Heart left ventricle (tissue), 16 donors: ENCODE measurements around the gene EPHB1. TPM values are rescaled to one million over a fixed set of nuclear protein-coding genes. Genes with fewer than 3 reads are reported as not detected.

ENCODE experiments used
- ATAC-seq, 4 donors: fragments of 200-7000 bp; cut with Tn5 transposase; one replicate each; pipeline ENCODE4 v1.9.1; 2020 to 2022; ENCODE audit warnings: moderate library complexity in 4 of 4, mild to moderate bottlenecking in 3 of 4, moderate number of reproducible peaks in 1 of 4
- DNase-seq, 5 donors: peaks; one replicate each; pipeline ENCODE4 v3.0.0-alpha.2; 2020
- H3K27ac ChIP-seq, 12 donors: fragments of 200-600 bp; sonication (generic) in 4 of 12; one replicate each; pipeline versions ENCODE4 v1.5.0 to v1.8.0; 2016 to 2022; ENCODE audit warnings: mild to moderate bottlenecking in 2 of 12
- H3K27me3 ChIP-seq, 9 donors: fragments of 200-600 bp; sonication (generic) in 2 of 9; one replicate each; pipeline versions ENCODE4 v1.5.1 to v1.8.0; 2016 to 2022; ENCODE audit warnings: mild to moderate bottlenecking in 3 of 9
- H3K36me3 ChIP-seq, 9 donors: fragments of 200-600 bp; sonication (generic) in 2 of 9; one replicate each; pipeline versions ENCODE4 v1.5.0 to v1.8.0; 2018 to 2022; ENCODE audit warnings: mild to moderate bottlenecking in 2 of 9
- H3K4me1 ChIP-seq, 12 donors: fragments of 200-600 bp; sonication (generic) in 4 of 12; one replicate each; pipeline versions ENCODE4 v1.5.0 to v1.8.0; 2016 to 2022; ENCODE audit warnings: mild to moderate bottlenecking in 3 of 12
- H3K4me3 ChIP-seq, 12 donors: fragments of 200-600 bp; sonication (generic) in 4 of 12; one replicate each; pipeline versions ENCODE4 v1.5.0 to v1.8.0; 2017 to 2022; ENCODE audit warnings: mild to moderate bottlenecking in 9 of 12, moderate library complexity in 4 of 12
- H3K9me3 ChIP-seq, 12 donors: fragments of 200-600 bp; sonication (generic) in 4 of 12; one replicate each; pipeline versions ENCODE4 v1.5.0 to v1.8.0; 2016 to 2022; ENCODE audit warnings: mild to moderate bottlenecking in 1 of 12
- CTCF ChIP-seq, 12 donors: fragments of 200-600 bp; sonication (generic) in 4 of 12; IDR thresholded peaks; one replicate each; pipeline versions ENCODE4 v1.5.0 to v1.8.0; 2018 to 2022; ENCODE audit warnings: antibody characterized with exemption in 12 of 12, mild to moderate bottlenecking in 5 of 12
- POLR2A ChIP-seq, 2 donors: fragments of 450-650 bp; IDR thresholded peaks; one replicate each; pipeline ENCODE4 v1.6.1; 2017; ENCODE audit warnings: antibody characterized with exemption in 2 of 2, mild to moderate bottlenecking in 2 of 2, moderate library complexity in 2 of 2
- WGBS, 4 donors: extraction: QIAGEN DNeasy Blood & Tissue Kit in 2 of 4; methylation state at CpG; one replicate each; pipeline versions ENCODE4 v1.1.5 to v1.1.7; 2013 to 2018; 5-methylcytosine and 5-hydroxymethylcytosine counted together
- intact Hi-C, 10 donors: fragments of 100-400 bp; cut with DNase I; formaldehyde crosslinking; loops; one replicate each; pipeline versions ENCODE4 v1.11.1 to v1.14.2; 2022
- polyA plus RNA-seq, 2 donors: library from polyadenylated mRNA; stranded (reverse); fragments of 200-250 nt; gene quantifications; one replicate each; pipeline ENCODE4 v1.2.3, GENCODE V29; 2013
- total RNA-seq, 9 donors: library from RNA; depleted of rRNA in 2 of 9; stranded (reverse); fragments of >200 nt in 2 of 9; fragmentation: NEBNext Ultra II Directional in 3 of 9; extraction: Animal tissue kit (Norgen Biotek cat#: 25700) in 3 of 9; gene quantifications; one replicate each; pipeline versions ENCODE4 v1.1.0 to v1.2.4, GENCODE V29; 2016 to 2023
- donor health status: ischemic (EF 13 %, LVEDD 7.1; RV severe dilation, severe dysfunction).
- donor health status: healthy with polysubstance abuse.
- donor health status: DM: no; HTN: yes; CAD: no.
- donor health status: DM: no; HTN: no; CAD: no.
- donor health status: ischemic (EF 25% LVEDD 6.9; RV normal size, moderate dysfunction).
- donor health status: ischemic (EF 25% LVEDD 5.7; RV mildly dilated, moderate dysfunction).
- donor health status: healthy.
- donor health status: DM: yes; HTN: yes; CAD: no.
- donor health status: ischemic (EF 35%, LVEDD 5.7; RV mildly dilated, moderate dysfunction).
- donor health status: nonischemic (EF 11% LVEDD 7.7; RV severe dilation, severe dysfunction).
- donor health status: DM: yes; HTN: yes; CAD: no.
- donor health status: PGD.
- donor health status: ischemic (EF 29% LVEDD 5.4; RV normal size, mild dysfunction).
- donor health status: nonischemic (EF 23%, LVEDD 6.1; RV moderate dilation, normal function).

The EPHB1 gene
- total and polyA plus RNA-seq, 11 donors, result 0.31 to 2.2 (median 1.1) TPM

DNA sequence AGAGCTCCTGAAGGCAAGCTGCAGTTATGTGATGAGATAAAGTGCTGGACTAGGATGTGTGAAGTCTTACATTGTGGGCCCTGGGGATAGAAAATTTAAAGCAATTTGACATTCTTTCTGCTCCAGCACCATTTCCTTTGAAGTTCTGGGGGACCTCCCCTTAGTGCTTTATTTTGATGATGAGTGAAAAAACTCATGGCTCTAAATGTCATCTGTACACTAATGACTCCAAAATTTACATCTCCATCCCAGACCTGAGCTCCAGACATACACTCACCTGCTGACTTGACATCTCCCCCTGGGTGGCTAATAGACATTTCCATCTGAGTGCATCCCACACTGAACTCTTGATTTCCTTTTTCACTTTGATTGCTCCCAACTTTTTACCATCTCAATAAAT lies 276.4 kb downstream of the EPHB1 start:
- intact Hi-C loops, result no loop called here
- H3K4me3 ChIP-seq, result no peak overlapping the region
- H3K9me3 ChIP-seq, result peaks cover 0 to 4% (median 0%) of the 10 kb centered on the region in 12 donors
- H3K27ac ChIP-seq, result no peak overlapping the region
- H3K36me3 ChIP-seq, result no peaks in the 10 kb centered on the region
- H3K4me1 ChIP-seq, result peaks cover 0 to 2% (median 0%) of the 10 kb centered on the region in 12 donors
- DNase-seq, result no peak
- TF ChIP-seq POLR2A (IDR thresholded peaks at IDR 0.05) (no peak), CTCF (IDR thresholded peaks at IDR 0.05) (no peak)
- H3K27me3 ChIP-seq, result no peaks in the 10 kb centered on the region
- ATAC-seq, result no peak

DNA sequence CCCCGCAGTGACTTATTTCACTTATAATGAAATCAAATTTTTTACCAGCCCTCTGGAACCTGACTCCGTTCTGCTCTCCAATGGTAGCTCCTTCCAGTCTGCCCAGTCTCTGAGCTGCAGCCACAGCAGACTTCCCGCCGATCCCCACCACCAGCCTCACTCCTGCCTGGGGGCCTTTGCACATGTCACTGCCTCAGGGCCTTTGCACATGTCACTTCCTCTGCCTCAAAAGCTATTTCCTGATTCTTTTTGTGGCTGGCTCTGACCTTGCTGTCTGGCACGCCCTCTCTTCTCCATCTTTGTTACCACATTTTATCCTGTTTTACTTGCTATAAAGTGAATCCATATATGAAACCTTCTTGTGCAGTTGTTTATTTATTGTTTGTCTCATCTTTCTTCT lies 277.4 kb downstream of the EPHB1 start:
- intact Hi-C loops, result no loop called here
- H3K27me3 ChIP-seq, result no peaks in the 10 kb centered on the region

DNA sequence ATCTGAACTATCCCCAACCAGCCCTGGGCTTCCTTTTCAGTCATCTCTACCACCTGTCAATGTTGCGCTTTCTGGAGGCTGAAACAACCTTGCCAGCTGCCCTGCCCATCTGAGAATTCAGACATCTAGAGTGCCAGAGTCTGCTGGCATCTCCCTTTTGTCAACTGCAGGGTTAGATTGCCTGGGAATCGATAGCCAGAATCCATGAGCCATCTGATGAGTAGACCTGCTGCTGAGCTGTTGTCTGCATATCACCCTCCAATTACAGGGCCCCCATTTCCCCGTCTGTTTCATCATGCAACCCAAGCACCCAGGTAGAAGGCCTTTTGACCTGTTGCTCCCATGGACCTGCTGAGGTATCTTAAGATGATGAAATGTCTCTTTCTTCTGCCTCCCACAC lies 280.1 kb downstream of the EPHB1 start:
- 74 to 83% (median 81%) methylated on average over 3 of the region's 3 CpGs for WGBS, 4 donors

More for the DNA sequence above, 277.4 kb downstream of the EPHB1 start:
- WGBS, 4 donors, result 83 to 96% (median 85%) methylated on average over 5 of the region's 5 CpGs
- no peak overlapping the region for H3K27ac ChIP-seq
- TF ChIP-seq CTCF (IDR thresholded peaks at IDR 0.05), result no peak
- TF ChIP-seq POLR2A (IDR thresholded peaks at IDR 0.05), result no peak
- ATAC-seq (no peak), DNase-seq (no peak)
- no peaks in the 10 kb centered on the region for H3K4me1 ChIP-seq
- peaks cover 0 to 4% (median 0%) of the 10 kb centered on the region in 12 donors for H3K9me3 ChIP-seq
- H3K4me3 ChIP-seq, result no peak overlapping the region
- H3K36me3 ChIP-seq, result no peaks in the 10 kb centered on the region

DNA sequence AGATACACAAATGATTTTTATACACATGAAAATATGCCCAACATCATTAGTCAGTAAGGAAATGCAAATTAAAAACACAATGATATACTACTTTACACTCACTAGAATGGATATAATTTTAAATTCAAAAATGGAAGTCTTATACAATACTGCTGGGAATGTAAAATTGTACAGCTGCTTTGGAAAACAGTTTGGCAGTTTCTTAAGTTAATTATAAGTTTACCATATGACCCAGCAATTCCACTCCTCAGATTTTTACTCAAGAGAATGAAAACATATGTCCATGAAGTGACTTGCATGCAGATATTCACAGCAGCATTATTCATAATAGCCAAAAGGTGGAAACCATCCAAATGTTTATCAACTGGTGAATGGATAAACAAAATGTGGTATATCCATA lies 281.3 kb downstream of the EPHB1 start:
- peaks cover 0 to 4% (median 0%) of the 10 kb centered on the region in 12 donors for H3K9me3 ChIP-seq
- no peak for DNase-seq
- H3K4me3 ChIP-seq, result no peak overlapping the region
- intact Hi-C loops, result no loop called here
- peaks cover 0 to under 1% (median 0%) of the 10 kb centered on the region in 12 donors for H3K4me1 ChIP-seq
- ATAC-seq, result no peak
- TF ChIP-seq CTCF (IDR thresholded peaks at IDR 0.05) (no peak), POLR2A (IDR thresholded peaks at IDR 0.05) (no peak)
- H3K36me3 ChIP-seq, result no peaks in the 10 kb centered on the region
- no peaks in the 10 kb centered on the region for H3K27me3 ChIP-seq
- H3K27ac ChIP-seq, result no peak overlapping the region

More for the DNA sequence above, 280.1 kb downstream of the EPHB1 start:
- no peaks in the 10 kb centered on the region for H3K4me1 ChIP-seq
- no peak overlapping the region for H3K4me3 ChIP-seq
- H3K27me3 ChIP-seq, result no peaks in the 10 kb centered on the region
- H3K9me3 ChIP-seq, result peaks cover 0 to 4% (median 0%) of the 10 kb centered on the region in 12 donors
- no peak for ATAC-seq
- intact Hi-C loops, result no loop called here
- H3K27ac ChIP-seq, result no peak overlapping the region
- H3K36me3 ChIP-seq, result no peaks in the 10 kb centered on the region
- no peak for DNase-seq
- TF ChIP-seq POLR2A (IDR thresholded peaks at IDR 0.05) (no peak), CTCF (IDR thresholded peaks at IDR 0.05) (no peak)
